GM21515 (cell line): ENCODE data around the gene IGIP.
"Not testable (repeated sequence)": the region's sequence is repeated elsewhere in the genome, so short reads cannot be mapped to it uniquely, and the experiment has no call there.

Experiments used
- ATAC-seq: cut with Tn5 transposase; IDR thresholded peaks from one replicate; pipeline ENCODE4 v1.9.1; 2021; ENCODE audit not compliant: unreplicated experiment

IGIP gene

GRCh38 chr5:140140435-140140834, 14.7 kb downstream of the IGIP start:
- no peak for ATAC-seq

- ATAC-seq, result no peak
These were observed 15.5 kb downstream of the IGIP start for GRCh38 chr5:140141241-140141640.

GRCh38 chr5:140142246-140142645, 16.5 kb downstream of the IGIP start:
- no peak for ATAC-seq

- ATAC-seq, result no peak
These were observed 17.1 kb downstream of the IGIP start for GRCh38 chr5:140142856-140143255.

- ATAC-seq, result no peak
These were observed 18.0 kb downstream of the IGIP start for GRCh38 chr5:140143521-140144258.

- ATAC-seq, result no peak
These were observed 19.5 kb downstream of the IGIP start for GRCh38 chr5:140145256-140145655.

- no peak for ATAC-seq
These were observed 20.2 kb downstream of the IGIP start for GRCh38 chr5:140145818-140146522.

- no peak for ATAC-seq
These were observed 20.7 kb downstream of the IGIP start for GRCh38 chr5:140146523-140146842.

GRCh38 chr5:140147460-140147859, 21.7 kb downstream of the IGIP start:
- no peak for ATAC-seq

- no peak for ATAC-seq
These were observed 22.8 kb downstream of the IGIP start for GRCh38 chr5:140148508-140148907.

- ATAC-seq, result no peak
These were observed 24.5 kb downstream of the IGIP start for GRCh38 chr5:140150201-140150600.

- ATAC-seq, result no peak
These were observed 25.6 kb downstream of the IGIP start for GRCh38 chr5:140151144-140152021.

GRCh38 chr5:140152022-140152999, 26.6 kb downstream of the IGIP start:
- no peak for ATAC-seq

- no peak for ATAC-seq
These were observed 27.5 kb downstream of the IGIP start for GRCh38 chr5:140153255-140153654.

- ATAC-seq, result no peak
These were observed 28.2 kb downstream of the IGIP start for GRCh38 chr5:140153905-140154304.

- ATAC-seq, result not testable (repeated sequence)
These were observed 29.1 kb downstream of the IGIP start for GRCh38 chr5:140154710-140155381.

- peak; percentile 95 for ATAC-seq
These were observed 31.5 kb downstream of the IGIP start for GRCh38 chr5:140157032-140157781.

GRCh38 chr5:140159014-140159927, 33.5 kb downstream of the IGIP start:
- ATAC-seq, result no peak
